Memory B cell (primary cell): ENCODE results near the gene CNTNAP2.

ENCODE experiments used
- ATAC-seq: fragments of 150-1000 bp; cut with Tn5 transposase; 2 replicates; pipeline ENCODE4 v1.10.0; 2021; ENCODE audit warnings: low read depth, mild to moderate bottlenecking, moderate library complexity
- DNase-seq, 2 donors: peaks; one replicate each; pipeline ENCODE4 v3.0.0; 2022; ENCODE audit warnings: low spot score in 2 of 2
- H3K27ac Mint-ChIP-seq: one replicate; pipeline ENCODE4 v1.8.0; 2022; ENCODE audit warnings: mild to moderate bottlenecking, moderate library complexity, mixed read lengths
- H3K27me3 Mint-ChIP-seq: one replicate; pipeline ENCODE4 v1.8.0; 2022; ENCODE audit warnings: mixed read lengths
- H3K36me3 Mint-ChIP-seq: one replicate; pipeline ENCODE4 v1.8.0; 2022; ENCODE audit warnings: mild to moderate bottlenecking, mixed read lengths
- H3K4me1 Mint-ChIP-seq: one replicate; pipeline ENCODE4 v1.8.0; 2022; ENCODE audit warnings: mixed read lengths
- H3K4me3 Mint-ChIP-seq: one replicate; pipeline ENCODE4 v1.8.0; 2022; ENCODE audit warnings: mild to moderate bottlenecking, moderate library complexity, mixed read lengths
- H3K9me3 Mint-ChIP-seq: one replicate; pipeline ENCODE4 v1.8.0; 2022; ENCODE audit warnings: mixed read lengths

CNTNAP2 gene

DNA sequence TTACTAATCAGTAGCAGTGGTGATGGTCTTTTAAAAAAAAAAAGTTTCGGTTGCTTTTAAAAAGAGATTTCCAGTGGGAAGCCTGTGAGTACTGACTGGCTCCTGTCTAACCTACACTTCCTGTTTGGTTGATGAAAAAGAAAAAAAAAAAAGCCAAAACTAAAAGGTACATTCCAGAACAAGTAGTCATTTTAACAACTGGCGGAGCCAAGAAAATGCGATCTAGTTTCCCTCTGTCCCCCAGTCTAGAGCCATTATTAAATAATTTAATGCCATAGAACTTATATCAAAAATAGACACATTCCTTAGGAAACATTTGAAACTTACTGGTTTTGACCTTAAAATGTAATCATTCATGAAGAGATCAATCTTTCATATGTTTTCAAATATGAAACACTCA, 2219.8 kb downstream of the CNTNAP2 start:
- H3K27me3 Mint-ChIP-seq = peaks cover 3% of the 10 kb centered on the region
- peaks cover 2% of the 10 kb centered on the region for H3K9me3 Mint-ChIP-seq

GRCh38 chr7:148337246-148337965, 2220.8 kb downstream of the CNTNAP2 start:
- Mint-ChIP-seq H3K4me3 (no peak overlapping the region), H3K4me1 (peaks cover 24% of the 10 kb centered on the region), H3K27me3 (peaks cover 1% of the 10 kb centered on the region), H3K9me3 (no peaks in the 10 kb centered on the region), H3K27ac (no peak overlapping the region), H3K36me3 (peaks cover 1% of the 10 kb centered on the region)
- DNase-seq = no peak
- ATAC-seq = no peak

More for the DNA sequence above, 2219.8 kb downstream of the CNTNAP2 start:
- Mint-ChIP-seq H3K4me1 (peaks cover 26% of the 10 kb centered on the region), H3K27ac (no peak overlapping the region), H3K36me3 (peaks cover 4% of the 10 kb centered on the region), H3K4me3 (no peak overlapping the region)
- no peak for ATAC-seq
- DNase-seq = no peak

GRCh38 chr7:148337995-148338747, 2221.6 kb downstream of the CNTNAP2 start:
- peak overlapping the region; percentile 96 for H3K4me3 Mint-ChIP-seq

DNA sequence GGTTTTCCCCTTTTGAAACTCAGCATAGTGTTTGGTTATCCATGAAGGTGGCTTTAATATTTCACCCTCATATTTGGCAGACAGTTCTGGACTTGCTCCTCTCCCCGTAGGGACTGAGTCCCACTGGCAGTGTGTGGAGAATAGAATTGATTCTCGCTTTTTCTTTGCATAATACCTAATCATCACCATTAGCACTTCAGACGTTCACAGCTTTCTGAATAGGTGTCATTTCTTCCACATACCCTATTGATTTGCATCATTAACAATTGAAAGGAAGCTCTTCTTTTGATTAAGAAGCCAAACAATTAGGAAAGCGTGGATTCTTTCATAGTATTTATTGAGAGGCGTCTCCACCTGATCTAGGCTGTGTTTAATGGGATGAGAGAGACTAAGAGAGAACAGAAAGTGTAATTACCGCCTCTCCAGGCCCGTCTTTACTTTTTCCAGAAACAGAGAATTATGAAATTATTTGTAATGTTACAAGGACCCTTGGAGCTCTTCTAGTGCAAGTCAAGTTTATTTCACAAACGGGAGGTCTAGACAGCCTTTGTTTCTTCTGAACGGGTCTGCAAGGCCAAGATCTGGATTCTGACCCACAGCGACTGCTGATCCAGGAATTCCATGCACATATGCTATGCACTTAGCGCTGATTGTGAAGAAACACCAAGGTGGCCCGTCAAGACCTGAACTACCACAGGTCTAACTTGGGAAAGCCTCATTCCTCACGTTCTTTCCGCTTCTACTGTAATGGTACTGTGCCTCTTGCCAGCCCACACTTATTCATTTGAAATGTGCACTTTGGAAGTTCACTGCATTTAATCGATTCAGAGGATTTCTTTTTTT, 2224.1 kb downstream of the CNTNAP2 start:
- H3K4me1 Mint-ChIP-seq = peaks cover 21% of the 10 kb centered on the region
- ATAC-seq (no peak), DNase-seq (no peak)
- peaks cover 4% of the 10 kb centered on the region for H3K36me3 Mint-ChIP-seq
- no peaks in the 10 kb centered on the region for H3K9me3 Mint-ChIP-seq
- H3K27me3 Mint-ChIP-seq = peaks cover 1% of the 10 kb centered on the region
- no peak overlapping the region for H3K27ac Mint-ChIP-seq
- H3K4me3 Mint-ChIP-seq = peak overlapping the region; percentile 72

More at GRCh38 chr7:148337995-148338747, 2221.6 kb downstream of the CNTNAP2 start:
- no peaks in the 10 kb centered on the region for H3K9me3 Mint-ChIP-seq
- peaks cover 1% of the 10 kb centered on the region for H3K27me3 Mint-ChIP-seq
- no peak for DNase-seq
- peaks cover 3% of the 10 kb centered on the region for H3K36me3 Mint-ChIP-seq
- ATAC-seq = no peak
- peaks cover 24% of the 10 kb centered on the region for H3K4me1 Mint-ChIP-seq
- H3K27ac Mint-ChIP-seq = no peak overlapping the region

DNA sequence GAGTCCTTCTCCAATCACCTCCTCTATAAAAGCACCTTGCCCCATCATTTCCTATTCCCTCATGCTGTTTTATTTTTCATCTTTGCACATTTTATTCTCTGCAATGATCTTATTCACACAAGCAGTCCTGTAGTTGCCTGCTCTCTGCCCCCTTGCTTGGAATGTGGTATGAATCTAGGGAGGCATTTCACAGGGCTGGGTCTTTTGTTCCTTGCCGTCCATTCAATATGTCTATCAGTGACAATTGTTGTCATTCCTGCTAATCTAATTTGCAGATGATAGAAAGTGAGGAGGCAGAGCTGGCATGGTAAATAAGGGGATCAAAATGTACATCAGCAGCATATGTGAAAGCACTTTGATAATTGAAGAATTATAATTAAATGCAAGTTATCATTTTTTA, 2227.8 kb downstream of the CNTNAP2 start:
- Mint-ChIP-seq H3K9me3 (no peaks in the 10 kb centered on the region), H3K4me3 (no peak overlapping the region), H3K4me1 (peaks cover 19% of the 10 kb centered on the region), H3K36me3 (peaks cover 4% of the 10 kb centered on the region), H3K27me3 (peaks cover 1% of the 10 kb centered on the region), H3K27ac (no peak overlapping the region)
- DNase-seq (no peak), ATAC-seq (no peak)

- Mint-ChIP-seq H3K9me3 (peaks cover 2% of the 10 kb centered on the region), H3K27ac (no peak overlapping the region), H3K4me1 (peaks cover 17% of the 10 kb centered on the region), H3K27me3 (no peaks in the 10 kb centered on the region), H3K36me3 (peaks cover 13% of the 10 kb centered on the region), H3K4me3 (no peak overlapping the region)
- ATAC-seq (no peak), DNase-seq (no peak)
Observed at GRCh38 chr7:148347981-148348380, 2231.4 kb downstream of the CNTNAP2 start.

- ATAC-seq (no peak), DNase-seq (no peak)
- H3K4me3 Mint-ChIP-seq = no peak overlapping the region
- peaks cover 10% of the 10 kb centered on the region for H3K36me3 Mint-ChIP-seq
- peaks cover 17% of the 10 kb centered on the region for H3K4me1 Mint-ChIP-seq
- H3K9me3 Mint-ChIP-seq = peaks cover 2% of the 10 kb centered on the region
- H3K27me3 Mint-ChIP-seq = no peaks in the 10 kb centered on the region
- H3K27ac Mint-ChIP-seq = no peak overlapping the region
Observed at GRCh38 chr7:148348466-148348865, 2231.9 kb downstream of the CNTNAP2 start.

- H3K9me3 Mint-ChIP-seq = peaks cover 10% of the 10 kb centered on the region
- DNase-seq (no peak), ATAC-seq (no peak)
- peaks cover 11% of the 10 kb centered on the region for H3K4me1 Mint-ChIP-seq
- H3K27ac Mint-ChIP-seq = peak overlapping the region; percentile 0
- H3K4me3 Mint-ChIP-seq = no peak overlapping the region
- peaks cover 25% of the 10 kb centered on the region for H3K36me3 Mint-ChIP-seq
- H3K27me3 Mint-ChIP-seq = no peaks in the 10 kb centered on the region
Observed at GRCh38 chr7:148356303-148356702, 2239.7 kb downstream of the CNTNAP2 start.

DNA sequence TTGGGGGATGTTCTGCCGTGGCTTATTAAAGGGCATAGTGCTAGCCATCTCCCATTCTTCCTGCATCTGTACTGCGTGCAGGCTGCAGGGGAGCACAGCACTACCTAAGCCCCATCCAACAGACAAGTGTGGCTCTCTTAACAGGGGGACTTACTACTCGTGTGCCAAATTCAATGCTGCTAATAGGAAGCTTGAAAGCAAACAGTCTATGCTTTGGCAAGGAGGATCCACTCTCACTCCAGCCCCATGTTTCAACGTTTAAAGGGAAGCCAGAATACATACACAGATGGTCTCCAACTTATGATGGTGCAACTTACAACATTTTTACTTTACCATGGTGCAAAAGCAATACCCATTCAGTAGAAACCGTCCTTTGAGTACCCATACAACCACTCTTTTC, 2245.9 kb downstream of the CNTNAP2 start:
- peak overlapping the region; percentile 20 for H3K27ac Mint-ChIP-seq
- H3K27me3 Mint-ChIP-seq = no peaks in the 10 kb centered on the region
- no peak overlapping the region for H3K4me3 Mint-ChIP-seq
- ATAC-seq = no peak
- H3K4me1 Mint-ChIP-seq = no peaks in the 10 kb centered on the region
- no peak for DNase-seq
- H3K9me3 Mint-ChIP-seq = peaks cover 1% of the 10 kb centered on the region
- H3K36me3 Mint-ChIP-seq = peaks cover 10% of the 10 kb centered on the region

DNA sequence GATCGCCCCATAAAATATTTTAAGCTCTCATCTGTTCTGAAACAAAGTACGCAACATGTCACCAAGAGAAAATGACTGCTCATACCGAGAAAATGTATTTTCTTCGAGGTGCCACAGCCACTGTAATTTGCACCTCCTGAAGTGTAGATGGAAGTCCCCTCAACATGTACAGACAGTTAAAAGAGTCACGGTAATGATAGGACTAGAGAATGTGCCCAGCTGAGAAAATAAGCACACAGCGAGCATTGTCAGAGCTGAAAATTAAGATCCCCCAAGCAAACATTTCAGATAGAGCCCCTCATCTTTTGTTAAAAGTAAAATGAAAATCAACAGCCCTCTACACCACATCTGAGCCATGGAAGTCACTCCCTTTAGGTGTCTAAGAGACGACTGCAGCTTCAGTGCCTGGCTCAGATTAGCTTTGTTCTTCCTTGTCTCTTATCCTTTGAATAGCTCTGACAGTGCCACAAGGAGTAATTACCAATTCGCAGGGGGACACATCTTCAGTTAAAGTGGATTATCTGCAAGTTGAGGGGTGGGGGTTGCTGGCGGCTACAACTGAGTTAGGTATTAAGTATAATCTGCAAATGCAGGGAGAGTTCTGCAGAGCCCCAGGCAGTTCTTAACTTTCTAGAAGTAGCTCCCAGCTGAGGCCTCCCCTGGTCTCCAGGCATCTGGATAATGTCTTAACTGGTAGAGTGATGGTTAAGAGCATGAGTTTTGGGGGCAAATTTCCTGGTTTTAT, 2251.3 kb downstream of the CNTNAP2 start:
- H3K4me1 Mint-ChIP-seq = peaks cover 8% of the 10 kb centered on the region
- DNase-seq (no peak), ATAC-seq (no peak)
- no peaks in the 10 kb centered on the region for H3K27me3 Mint-ChIP-seq
- no peaks in the 10 kb centered on the region for H3K9me3 Mint-ChIP-seq
- H3K4me3 Mint-ChIP-seq = no peak overlapping the region
- H3K27ac Mint-ChIP-seq = peak overlapping the region; percentile 51
- H3K36me3 Mint-ChIP-seq = peaks cover 9% of the 10 kb centered on the region

DNA sequence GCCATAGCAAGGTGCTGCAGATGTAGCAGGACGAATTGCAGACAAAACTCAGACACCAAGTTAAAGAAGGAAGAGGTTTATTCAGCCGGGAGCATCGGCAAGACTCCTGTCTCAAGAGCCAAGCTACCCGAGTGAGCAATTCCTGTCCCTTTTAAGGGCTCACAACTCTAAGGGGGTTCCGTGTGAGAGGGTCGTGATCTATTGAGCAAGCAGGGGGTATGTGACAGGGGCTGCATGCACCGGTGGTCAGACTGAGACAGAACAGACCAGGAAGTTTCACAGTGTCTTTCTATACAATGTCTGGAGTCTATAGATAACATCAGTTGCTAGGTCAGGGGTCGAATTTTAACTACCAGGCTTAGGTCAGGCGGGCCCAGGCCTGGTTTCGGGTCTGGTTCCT, 2252.0 kb downstream of the CNTNAP2 start:
- Mint-ChIP-seq H3K27ac (peak overlapping the region; percentile 51), H3K36me3 (peaks cover 9% of the 10 kb centered on the region), H3K4me3 (no peak overlapping the region), H3K4me1 (peaks cover 8% of the 10 kb centered on the region), H3K9me3 (no peaks in the 10 kb centered on the region), H3K27me3 (no peaks in the 10 kb centered on the region)
- DNase-seq = no peak
- no peak for ATAC-seq

- no peak overlapping the region for H3K4me3 Mint-ChIP-seq
- no peak for DNase-seq
- no peak overlapping the region for H3K27ac Mint-ChIP-seq
- no peaks in the 10 kb centered on the region for H3K27me3 Mint-ChIP-seq
- ATAC-seq = no peak
- H3K36me3 Mint-ChIP-seq = peaks cover 7% of the 10 kb centered on the region
- H3K9me3 Mint-ChIP-seq = no peaks in the 10 kb centered on the region
- peaks cover 8% of the 10 kb centered on the region for H3K4me1 Mint-ChIP-seq
Observed at GRCh38 chr7:148371280-148371937, 2254.8 kb downstream of the CNTNAP2 start.
